ENCODE data around the gene NPRL2.

DNA sequence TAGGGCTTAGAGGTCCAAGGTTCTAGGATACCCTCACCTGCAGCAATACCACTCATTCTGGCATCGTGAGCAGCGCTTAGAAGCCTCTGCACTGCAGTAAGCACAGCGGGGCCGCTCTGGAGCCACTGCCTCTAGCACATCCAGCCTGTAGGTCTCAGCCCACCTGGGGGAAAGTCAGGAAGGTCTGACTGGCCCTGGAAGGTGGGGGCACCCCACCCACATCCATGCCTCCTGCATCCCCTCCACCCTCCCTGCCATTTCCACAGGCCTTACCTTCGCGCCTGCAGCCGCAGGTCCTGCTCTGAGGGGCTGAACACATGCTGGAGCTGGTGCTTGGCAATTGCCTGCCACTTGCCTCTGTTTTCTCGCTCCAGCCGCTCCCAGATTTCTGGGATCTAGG lies 9.0 kb downstream of the NPRL2 start:
- TF ChIP-seq EGR1 (IDR thresholded peaks at IDR 0.05) (no peak), TEAD4 (IDR thresholded peaks at IDR 0.05) (no peak), RAD21 (IDR thresholded peaks at IDR 0.05; ENCODE audit: low read depth) (no peak), TAF1 (IDR thresholded peaks at IDR 0.05; ENCODE audit: low read depth) (no peak), CREB1 (IDR thresholded peaks at IDR 0.05; ENCODE audit: low read depth) (no peak), NFIC (IDR thresholded peaks at IDR 0.05) (no peak), ZBTB7A (IDR thresholded peaks at IDR 0.05; ENCODE audit: low read depth) (no peak), EP300 (IDR thresholded peaks at IDR 0.05; ENCODE audit: borderline replicate concordance) (no peak), CEBPB (IDR thresholded peaks at IDR 0.05) (no peak), FOXM1 (IDR thresholded peaks at IDR 0.05; ENCODE audit: borderline replicate concordance, low read depth) (no peak), YY1 (IDR thresholded peaks at IDR 0.05; ENCODE audit: low read depth) (no peak), TCF12 (IDR thresholded peaks at IDR 0.05; ENCODE audit: low read depth) (no peak)
- TF ChIP-seq, protein P1, sequence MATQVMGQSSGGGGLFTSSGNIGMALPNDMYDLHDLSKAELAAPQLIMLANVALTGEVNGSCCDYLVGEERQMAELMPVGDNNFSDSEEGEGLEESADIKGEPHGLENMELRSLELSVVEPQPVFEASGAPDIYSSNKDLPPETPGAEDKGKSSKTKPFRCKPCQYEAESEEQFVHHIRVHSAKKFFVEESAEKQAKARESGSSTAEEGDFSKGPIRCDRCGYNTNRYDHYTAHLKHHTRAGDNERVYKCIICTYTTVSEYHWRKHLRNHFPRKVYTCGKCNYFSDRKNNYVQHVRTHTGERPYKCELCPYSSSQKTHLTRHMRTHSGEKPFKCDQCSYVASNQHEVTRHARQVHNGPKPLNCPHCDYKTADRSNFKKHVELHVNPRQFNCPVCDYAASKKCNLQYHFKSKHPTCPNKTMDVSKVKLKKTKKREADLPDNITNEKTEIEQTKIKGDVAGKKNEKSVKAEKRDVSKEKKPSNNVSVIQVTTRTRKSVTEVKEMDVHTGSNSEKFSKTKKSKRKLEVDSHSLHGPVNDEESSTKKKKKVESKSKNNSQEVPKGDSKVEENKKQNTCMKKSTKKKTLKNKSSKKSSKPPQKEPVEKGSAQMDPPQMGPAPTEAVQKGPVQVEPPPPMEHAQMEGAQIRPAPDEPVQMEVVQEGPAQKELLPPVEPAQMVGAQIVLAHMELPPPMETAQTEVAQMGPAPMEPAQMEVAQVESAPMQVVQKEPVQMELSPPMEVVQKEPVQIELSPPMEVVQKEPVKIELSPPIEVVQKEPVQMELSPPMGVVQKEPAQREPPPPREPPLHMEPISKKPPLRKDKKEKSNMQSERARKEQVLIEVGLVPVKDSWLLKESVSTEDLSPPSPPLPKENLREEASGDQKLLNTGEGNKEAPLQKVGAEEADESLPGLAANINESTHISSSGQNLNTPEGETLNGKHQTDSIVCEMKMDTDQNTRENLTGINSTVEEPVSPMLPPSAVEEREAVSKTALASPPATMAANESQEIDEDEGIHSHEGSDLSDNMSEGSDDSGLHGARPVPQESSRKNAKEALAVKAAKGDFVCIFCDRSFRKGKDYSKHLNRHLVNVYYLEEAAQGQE (IDR thresholded peaks at IDR 0.05; ENCODE audit: low read depth) = no peak

Measured in Ishikawa (cell line).